ENCODE results near the gene TCF4. TPM values are rescaled to one million over a fixed set of nuclear protein-coding genes. Genes with fewer than 3 reads are reported as not detected.

The TCF4 gene
- total and polyA plus RNA-seq, 4 donors: 14.3 to 356 (median 73.0) TPM

DNA sequence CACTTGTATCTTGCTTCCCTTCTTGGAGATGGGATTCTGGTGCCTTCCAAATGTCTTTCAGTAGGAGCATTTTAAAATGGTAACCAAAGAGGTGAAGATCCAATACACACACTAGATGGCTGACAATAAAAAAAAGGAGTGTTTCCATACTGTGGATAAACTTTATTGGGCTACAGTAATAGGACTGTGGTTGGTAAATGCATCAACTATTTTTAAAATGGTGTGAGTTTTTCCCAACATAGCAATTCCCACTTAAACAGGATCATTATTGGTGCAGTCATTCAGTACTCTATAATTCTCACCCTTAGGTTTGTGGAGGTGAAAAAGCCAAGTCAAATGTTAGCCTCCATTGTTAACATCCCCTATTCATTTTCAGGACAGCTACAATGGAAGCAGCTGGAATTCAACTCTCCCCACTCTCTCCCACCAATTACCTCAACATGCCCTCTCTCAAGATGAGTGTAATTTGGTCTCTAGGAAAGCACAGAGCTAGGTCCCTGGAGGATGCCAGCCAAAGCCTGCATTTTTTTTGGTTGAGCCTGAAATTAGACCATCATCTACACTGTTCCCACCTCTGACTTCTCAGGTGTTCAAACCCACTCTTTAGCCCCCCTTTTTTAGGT is 273.3 kb downstream of the TCF4 start:
- DNase-seq (no peak), ATAC-seq (ENCODE audit: insufficient read depth, low FRiP score) (no peak)
- Histone ChIP-seq H3K27ac (ENCODE audit: low read depth in 1 of 2, low read length in 1 of 2) (no peak overlapping the region), H3K4me1 (ENCODE audit: control insufficient read depth in 5 of 5, insufficient read depth in 5 of 5, low read length in 5 of 5) (peaks cover 4 to 70% (median 9%) of the 10 kb centered on the region in 5 donors), H3K4me3 (no peak overlapping the region), H3K27me3 (ENCODE audit: control insufficient read depth in 3 of 3, insufficient read depth in 3 of 3, low read length in 2 of 3) (no peaks in the 10 kb centered on the region), H3K9ac (ENCODE audit: insufficient read depth in 1 of 2, low read length in 2 of 2) (no peak overlapping the region), H3K36me3 (ENCODE audit: control insufficient read depth in 4 of 4, insufficient read depth in 4 of 4, low read length in 4 of 4) (peaks cover 0 to 3% (median 0%) of the 10 kb centered on the region in 4 donors), H3K9me3 (ENCODE audit: control insufficient read depth in 4 of 4, insufficient read depth in 3 of 4, low read length in 3 of 4) (no peaks in the 10 kb centered on the region)
- TF ChIP-seq, protein P1, sequence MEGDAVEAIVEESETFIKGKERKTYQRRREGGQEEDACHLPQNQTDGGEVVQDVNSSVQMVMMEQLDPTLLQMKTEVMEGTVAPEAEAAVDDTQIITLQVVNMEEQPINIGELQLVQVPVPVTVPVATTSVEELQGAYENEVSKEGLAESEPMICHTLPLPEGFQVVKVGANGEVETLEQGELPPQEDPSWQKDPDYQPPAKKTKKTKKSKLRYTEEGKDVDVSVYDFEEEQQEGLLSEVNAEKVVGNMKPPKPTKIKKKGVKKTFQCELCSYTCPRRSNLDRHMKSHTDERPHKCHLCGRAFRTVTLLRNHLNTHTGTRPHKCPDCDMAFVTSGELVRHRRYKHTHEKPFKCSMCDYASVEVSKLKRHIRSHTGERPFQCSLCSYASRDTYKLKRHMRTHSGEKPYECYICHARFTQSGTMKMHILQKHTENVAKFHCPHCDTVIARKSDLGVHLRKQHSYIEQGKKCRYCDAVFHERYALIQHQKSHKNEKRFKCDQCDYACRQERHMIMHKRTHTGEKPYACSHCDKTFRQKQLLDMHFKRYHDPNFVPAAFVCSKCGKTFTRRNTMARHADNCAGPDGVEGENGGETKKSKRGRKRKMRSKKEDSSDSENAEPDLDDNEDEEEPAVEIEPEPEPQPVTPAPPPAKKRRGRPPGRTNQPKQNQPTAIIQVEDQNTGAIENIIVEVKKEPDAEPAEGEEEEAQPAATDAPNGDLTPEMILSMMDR (IDR thresholded peaks at IDR 0.05; ENCODE audit: control extremely low read depth, extremely low read depth): no peak

DNA sequence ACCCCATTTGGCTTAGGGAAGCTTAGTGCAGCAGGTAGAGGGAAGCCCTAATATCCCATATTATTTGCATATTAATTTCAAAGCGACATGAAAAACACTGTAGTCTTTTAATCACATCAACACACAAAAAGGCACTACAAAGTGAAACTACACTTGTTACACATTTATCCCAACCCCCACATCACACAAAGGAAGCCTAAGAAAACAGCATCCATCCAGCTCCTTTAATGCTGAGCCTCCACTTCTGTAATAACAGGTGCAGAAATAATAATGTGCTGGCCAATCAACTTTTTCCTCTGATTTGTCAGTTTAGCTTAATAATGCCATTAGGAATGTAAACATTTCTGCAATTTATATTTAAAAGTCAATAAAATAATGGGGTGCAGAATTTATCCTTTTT is 274.0 kb downstream of the TCF4 start:
- Histone ChIP-seq H3K9ac (ENCODE audit: insufficient read depth in 1 of 2, low read length in 2 of 2) (no peak overlapping the region), H3K27ac (ENCODE audit: low read depth in 1 of 2, low read length in 1 of 2) (no peak overlapping the region), H3K9me3 (ENCODE audit: control insufficient read depth in 4 of 4, insufficient read depth in 3 of 4, low read length in 3 of 4) (no peaks in the 10 kb centered on the region), H3K27me3 (ENCODE audit: control insufficient read depth in 3 of 3, insufficient read depth in 3 of 3, low read length in 2 of 3) (no peaks in the 10 kb centered on the region), H3K4me3 (no peak overlapping the region), H3K4me1 (ENCODE audit: control insufficient read depth in 5 of 5, insufficient read depth in 5 of 5, low read length in 5 of 5) (peaks cover 4 to 63% (median 9%) of the 10 kb centered on the region in 5 donors), H3K36me3 (ENCODE audit: control insufficient read depth in 4 of 4, insufficient read depth in 4 of 4, low read length in 4 of 4) (peaks cover 0 to 3% (median 0%) of the 10 kb centered on the region in 4 donors)
- 48 to 70% methylated on average over 1 of the region's 1 CpG for WGBS, 2 donors
- TF ChIP-seq, protein P1 (IDR thresholded peaks at IDR 0.05; ENCODE audit: control extremely low read depth, extremely low read depth): no peak
- no peak for DNase-seq
- no peak for ATAC-seq (ENCODE audit: insufficient read depth, low FRiP score)

DNA sequence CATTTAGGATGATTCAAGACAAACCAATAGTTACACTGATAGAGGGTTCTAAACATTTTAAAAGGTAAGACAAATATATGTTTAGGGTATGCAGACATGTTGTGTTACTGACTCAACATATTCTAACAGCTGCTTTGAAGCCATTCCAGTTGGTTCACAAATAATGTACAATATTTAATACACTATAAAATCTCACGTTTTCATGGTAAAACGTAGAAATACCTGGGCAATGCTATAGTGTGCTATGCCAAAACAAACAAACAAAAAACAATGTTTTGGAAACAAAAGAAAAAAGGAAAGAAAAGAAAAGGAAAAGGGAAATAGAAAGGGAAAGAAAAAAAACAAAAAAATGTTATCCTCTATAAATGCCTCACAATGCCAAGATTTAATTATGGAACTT is 277.1 kb downstream of the TCF4 start:
- TF ChIP-seq, protein P1 (IDR thresholded peaks at IDR 0.05; ENCODE audit: control extremely low read depth, extremely low read depth): no peak
- 84 to 91% methylated on average over 2 of the region's 2 CpGs for WGBS, 2 donors
- ATAC-seq (ENCODE audit: insufficient read depth, low FRiP score): no peak
- H3K27me3 ChIP-seq (ENCODE audit: control insufficient read depth in 3 of 3, insufficient read depth in 3 of 3, low read length in 2 of 3): no peaks in the 10 kb centered on the region
- H3K36me3 ChIP-seq (ENCODE audit: control insufficient read depth in 4 of 4, insufficient read depth in 4 of 4, low read length in 4 of 4): peaks cover 0 to 3% (median under 1%) of the 10 kb centered on the region in 4 donors
- no peak overlapping the region for H3K27ac ChIP-seq (ENCODE audit: low read depth in 1 of 2, low read length in 1 of 2)
- H3K9me3 ChIP-seq (ENCODE audit: control insufficient read depth in 4 of 4, insufficient read depth in 3 of 4, low read length in 3 of 4): no peaks in the 10 kb centered on the region
- DNase-seq: no peak
- H3K4me3 ChIP-seq: no peak overlapping the region
- H3K4me1 ChIP-seq (ENCODE audit: control insufficient read depth in 5 of 5, insufficient read depth in 5 of 5, low read length in 5 of 5): peaks cover 4 to 36% (median 12%) of the 10 kb centered on the region in 5 donors
- no peak overlapping the region for H3K9ac ChIP-seq (ENCODE audit: insufficient read depth in 1 of 2, low read length in 2 of 2)

Data from lung (tissue), 12 donors.